Measurements from ENCODE around the gene SPARCL1.
A peak's percentile ranks its signal among the peaks of the same experiment; 100 is the strongest.

Gene SPARCL1

DNA sequence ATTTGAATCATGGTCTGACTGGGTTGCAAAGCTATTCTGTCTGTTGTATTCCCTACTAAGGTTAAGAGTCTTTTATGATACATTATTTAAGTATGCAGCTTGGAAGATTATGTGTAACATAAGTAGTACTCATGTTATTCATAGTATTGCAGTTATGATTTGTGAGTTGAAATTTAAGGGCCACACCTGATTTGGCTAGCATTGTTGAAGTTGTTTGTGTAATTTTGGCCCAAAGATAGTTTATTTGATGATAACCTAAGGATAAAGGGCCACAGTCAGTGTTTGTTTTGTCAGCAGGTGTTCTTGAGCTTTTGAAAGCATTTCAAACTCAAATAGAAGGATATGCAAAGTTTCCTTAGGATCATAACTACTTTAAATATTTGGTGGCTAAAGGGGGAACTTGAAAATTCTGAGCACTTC lies 67.9 kb downstream of the SPARCL1 start (continued):
- peak; percentile 53 for TF ChIP-seq FEZF1 (tag by site-specific recombination; IDR thresholded peaks at IDR 0.05)
- TF ChIP-seq ZNF585B (tag by site-specific recombination; IDR thresholded peaks at IDR 0.05), result no peak

DNA sequence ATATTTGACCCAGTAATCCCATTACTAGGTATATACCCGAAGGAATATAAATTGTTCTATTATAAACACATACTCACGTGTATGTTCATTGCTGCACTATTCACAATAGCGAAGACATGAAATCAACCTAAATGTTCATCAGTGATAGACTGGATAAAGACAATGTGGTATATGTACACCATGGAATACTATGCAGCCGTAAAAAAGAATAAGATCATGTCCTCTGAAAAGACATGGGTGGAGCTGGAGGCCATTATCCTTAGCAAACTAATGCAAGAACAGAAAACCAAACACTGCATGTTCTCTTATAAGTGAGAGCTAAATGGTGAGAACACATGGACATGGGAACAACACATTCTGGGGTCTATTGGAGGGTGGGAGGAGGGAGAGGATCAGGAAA lies 70.3 kb downstream of the SPARCL1 start:
- H3K9me3 ChIP-seq (ENCODE audit: control insufficient read depth, insufficient read depth, low read depth, low read length), result no peaks in the 10 kb centered on the region
- no peak overlapping the region for H3K27ac ChIP-seq (ENCODE audit: extremely low read depth, low read depth, low read length)
- H3K4me1 ChIP-seq (ENCODE audit: control insufficient read depth, insufficient read depth, low read length), result 0 out of 2 replicates have a peak, but pooled peaks cover 2% of the 10 kb centered on the region
- TF ChIP-seq, protein P1, sequence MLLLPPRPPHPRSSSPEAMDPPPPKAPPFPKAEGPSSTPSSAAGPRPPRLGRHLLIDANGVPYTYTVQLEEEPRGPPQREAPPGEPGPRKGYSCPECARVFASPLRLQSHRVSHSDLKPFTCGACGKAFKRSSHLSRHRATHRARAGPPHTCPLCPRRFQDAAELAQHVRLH (tag by site-specific recombination; IDR thresholded peaks at IDR 0.05), result 0 out of 2 replicates have a peak, but pooled peaks have one; percentile 43
- TF ChIP-seq, protein P2, sequence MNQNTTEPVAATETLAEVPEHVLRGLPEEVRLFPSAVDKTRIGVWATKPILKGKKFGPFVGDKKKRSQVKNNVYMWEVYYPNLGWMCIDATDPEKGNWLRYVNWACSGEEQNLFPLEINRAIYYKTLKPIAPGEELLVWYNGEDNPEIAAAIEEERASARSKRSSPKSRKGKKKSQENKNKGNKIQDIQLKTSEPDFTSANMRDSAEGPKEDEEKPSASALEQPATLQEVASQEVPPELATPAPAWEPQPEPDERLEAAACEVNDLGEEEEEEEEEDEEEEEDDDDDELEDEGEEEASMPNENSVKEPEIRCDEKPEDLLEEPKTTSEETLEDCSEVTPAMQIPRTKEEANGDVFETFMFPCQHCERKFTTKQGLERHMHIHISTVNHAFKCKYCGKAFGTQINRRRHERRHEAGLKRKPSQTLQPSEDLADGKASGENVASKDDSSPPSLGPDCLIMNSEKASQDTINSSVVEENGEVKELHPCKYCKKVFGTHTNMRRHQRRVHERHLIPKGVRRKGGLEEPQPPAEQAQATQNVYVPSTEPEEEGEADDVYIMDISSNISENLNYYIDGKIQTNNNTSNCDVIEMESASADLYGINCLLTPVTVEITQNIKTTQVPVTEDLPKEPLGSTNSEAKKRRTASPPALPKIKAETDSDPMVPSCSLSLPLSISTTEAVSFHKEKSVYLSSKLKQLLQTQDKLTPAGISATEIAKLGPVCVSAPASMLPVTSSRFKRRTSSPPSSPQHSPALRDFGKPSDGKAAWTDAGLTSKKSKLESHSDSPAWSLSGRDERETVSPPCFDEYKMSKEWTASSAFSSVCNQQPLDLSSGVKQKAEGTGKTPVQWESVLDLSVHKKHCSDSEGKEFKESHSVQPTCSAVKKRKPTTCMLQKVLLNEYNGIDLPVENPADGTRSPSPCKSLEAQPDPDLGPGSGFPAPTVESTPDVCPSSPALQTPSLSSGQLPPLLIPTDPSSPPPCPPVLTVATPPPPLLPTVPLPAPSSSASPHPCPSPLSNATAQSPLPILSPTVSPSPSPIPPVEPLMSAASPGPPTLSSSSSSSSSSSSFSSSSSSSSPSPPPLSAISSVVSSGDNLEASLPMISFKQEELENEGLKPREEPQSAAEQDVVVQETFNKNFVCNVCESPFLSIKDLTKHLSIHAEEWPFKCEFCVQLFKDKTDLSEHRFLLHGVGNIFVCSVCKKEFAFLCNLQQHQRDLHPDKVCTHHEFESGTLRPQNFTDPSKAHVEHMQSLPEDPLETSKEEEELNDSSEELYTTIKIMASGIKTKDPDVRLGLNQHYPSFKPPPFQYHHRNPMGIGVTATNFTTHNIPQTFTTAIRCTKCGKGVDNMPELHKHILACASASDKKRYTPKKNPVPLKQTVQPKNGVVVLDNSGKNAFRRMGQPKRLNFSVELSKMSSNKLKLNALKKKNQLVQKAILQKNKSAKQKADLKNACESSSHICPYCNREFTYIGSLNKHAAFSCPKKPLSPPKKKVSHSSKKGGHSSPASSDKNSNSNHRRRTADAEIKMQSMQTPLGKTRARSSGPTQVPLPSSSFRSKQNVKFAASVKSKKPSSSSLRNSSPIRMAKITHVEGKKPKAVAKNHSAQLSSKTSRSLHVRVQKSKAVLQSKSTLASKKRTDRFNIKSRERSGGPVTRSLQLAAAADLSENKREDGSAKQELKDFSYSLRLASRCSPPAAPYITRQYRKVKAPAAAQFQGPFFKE (tag by site-specific recombination; IDR thresholded peaks at IDR 0.05; ENCODE audit: borderline replicate concordance), result no peak
- TF ChIP-seq ZNF624 (tag by site-specific recombination; IDR thresholded peaks at IDR 0.05) (no peak), ZNF530 (tag by site-specific recombination; IDR thresholded peaks at IDR 0.05; ENCODE audit: low read depth) (no peak), ZIC2 (tag by site-specific recombination; IDR thresholded peaks at IDR 0.05) (no peak), ZNF830 (tag by site-specific recombination; IDR thresholded peaks at IDR 0.05; ENCODE audit: low read depth) (no peak), HOXD13 (CRISPR knock-in tag; IDR thresholded peaks at IDR 0.05; ENCODE audit: borderline replicate concordance) (no peak), ZNF146 (tag by site-specific recombination; IDR thresholded peaks at IDR 0.05) (peak; percentile 89), ZNF626 (tag by site-specific recombination; IDR thresholded peaks at IDR 0.05) (no peak), ZFP3 (tag by site-specific recombination; IDR thresholded peaks at IDR 0.05; ENCODE audit: low read depth) (no peak), PRDM1 (tag by site-specific recombination; IDR thresholded peaks at IDR 0.05) (no peak), ZNF16 (tag by site-specific recombination; IDR thresholded peaks at IDR 0.05; ENCODE audit: low read depth) (no peak), ZNF23 (tag by site-specific recombination; IDR thresholded peaks at IDR 0.05; ENCODE audit: borderline replicate concordance) (no peak)
- TF ChIP-seq, protein P3, sequence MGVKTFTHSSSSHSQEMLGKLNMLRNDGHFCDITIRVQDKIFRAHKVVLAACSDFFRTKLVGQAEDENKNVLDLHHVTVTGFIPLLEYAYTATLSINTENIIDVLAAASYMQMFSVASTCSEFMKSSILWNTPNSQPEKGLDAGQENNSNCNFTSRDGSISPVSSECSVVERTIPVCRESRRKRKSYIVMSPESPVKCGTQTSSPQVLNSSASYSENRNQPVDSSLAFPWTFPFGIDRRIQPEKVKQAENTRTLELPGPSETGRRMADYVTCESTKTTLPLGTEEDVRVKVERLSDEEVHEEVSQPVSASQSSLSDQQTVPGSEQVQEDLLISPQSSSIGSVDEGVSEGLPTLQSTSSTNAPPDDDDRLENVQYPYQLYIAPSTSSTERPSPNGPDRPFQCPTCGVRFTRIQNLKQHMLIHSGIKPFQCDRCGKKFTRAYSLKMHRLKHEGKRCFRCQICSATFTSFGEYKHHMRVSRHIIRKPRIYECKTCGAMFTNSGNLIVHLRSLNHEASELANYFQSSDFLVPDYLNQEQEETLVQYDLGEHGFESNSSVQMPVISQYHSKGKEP (tag by site-specific recombination; IDR thresholded peaks at IDR 0.05), result no peak
- TF ChIP-seq, protein P4, sequence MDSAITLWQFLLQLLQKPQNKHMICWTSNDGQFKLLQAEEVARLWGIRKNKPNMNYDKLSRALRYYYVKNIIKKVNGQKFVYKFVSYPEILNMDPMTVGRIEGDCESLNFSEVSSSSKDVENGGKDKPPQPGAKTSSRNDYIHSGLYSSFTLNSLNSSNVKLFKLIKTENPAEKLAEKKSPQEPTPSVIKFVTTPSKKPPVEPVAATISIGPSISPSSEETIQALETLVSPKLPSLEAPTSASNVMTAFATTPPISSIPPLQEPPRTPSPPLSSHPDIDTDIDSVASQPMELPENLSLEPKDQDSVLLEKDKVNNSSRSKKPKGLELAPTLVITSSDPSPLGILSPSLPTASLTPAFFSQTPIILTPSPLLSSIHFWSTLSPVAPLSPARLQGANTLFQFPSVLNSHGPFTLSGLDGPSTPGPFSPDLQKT (IDR thresholded peaks at IDR 0.05; ENCODE audit: borderline replicate concordance, low read depth, low read length), result no peak
- TF ChIP-seq, protein P5, sequence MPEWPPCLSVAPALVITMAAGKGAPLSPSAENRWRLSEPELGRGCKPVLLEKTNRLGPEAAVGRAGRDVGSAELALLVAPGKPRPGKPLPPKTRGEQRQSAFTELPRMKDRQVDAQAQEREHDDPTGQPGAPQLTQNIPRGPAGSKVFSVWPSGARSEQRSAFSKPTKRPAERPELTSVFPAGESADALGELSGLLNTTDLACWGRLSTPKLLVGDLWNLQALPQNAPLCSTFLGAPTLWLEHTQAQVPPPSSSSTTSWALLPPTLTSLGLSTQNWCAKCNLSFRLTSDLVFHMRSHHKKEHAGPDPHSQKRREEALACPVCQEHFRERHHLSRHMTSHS (tag by site-specific recombination; IDR thresholded peaks at IDR 0.05), result no peak
- ChIA-PET CTCF (interaction anchor here (0.6 kb wide), 1 partner anchor 10 kb away, joined by 3 read pairs; no protein-coding TSS in a partner anchor), POLR2A (no interaction called here)
- no peak overlapping the region for H3K4me3 ChIP-seq (ENCODE audit: low read depth, low read length)
- H3K36me3 ChIP-seq (ENCODE audit: control insufficient read depth in 2 of 2, insufficient read depth in 1 of 2, low read length in 2 of 2), result peaks cover 0 to 21% of the 10 kb centered on the region in 2 experiments; a peak in 2 of 3 replicates

All from HEK293 (cell line).